Heart left ventricle (tissue), 13 donors: ENCODE measurements around the gene INSIG1.

Experiments used
- CTCF ChIP-seq, 12 donors: fragments of 200-600 bp; sonication (generic) in 4 of 12; IDR thresholded peaks; one replicate each; pipeline versions ENCODE4 v1.5.0 to v1.8.0; 2018 to 2022; ENCODE audit warnings: antibody characterized with exemption in 12 of 12, mild to moderate bottlenecking in 5 of 12
- POLR2A ChIP-seq, 2 donors: fragments of 450-650 bp; IDR thresholded peaks; one replicate each; pipeline ENCODE4 v1.6.1; 2017; ENCODE audit warnings: antibody characterized with exemption in 2 of 2, mild to moderate bottlenecking in 2 of 2, moderate library complexity in 2 of 2
- donor health status: ischemic (EF 13 %, LVEDD 7.1; RV severe dilation, severe dysfunction).
- donor health status: DM: no; HTN: yes; CAD: no.
- donor health status: DM: no; HTN: no; CAD: no.
- donor health status: ischemic (EF 25% LVEDD 6.9; RV normal size, moderate dysfunction).
- donor health status: ischemic (EF 25% LVEDD 5.7; RV mildly dilated, moderate dysfunction).
- donor health status: ischemic (EF 35%, LVEDD 5.7; RV mildly dilated, moderate dysfunction).
- donor health status: nonischemic (EF 11% LVEDD 7.7; RV severe dilation, severe dysfunction).
- donor health status: DM: yes; HTN: yes; CAD: no.
- donor health status: PGD.
- donor health status: ischemic (EF 29% LVEDD 5.4; RV normal size, mild dysfunction).
- donor health status: nonischemic (EF 23%, LVEDD 6.1; RV moderate dilation, normal function).

- no peak for TF ChIP-seq CTCF (IDR thresholded peaks at IDR 0.05)
- no peak for TF ChIP-seq POLR2A (IDR thresholded peaks at IDR 0.05)
Observed at GRCh38 chr7:155282671-155283070, 15.0 kb upstream of the INSIG1 start.
